Measurements from ENCODE around the gene NTRK3. TPM values are rescaled to one million over a fixed set of nuclear protein-coding genes. Genes with fewer than 3 reads are reported as not detected.

Gene NTRK3
- total RNA-seq, 1 experiment from 2014 or later = not detected

DNA sequence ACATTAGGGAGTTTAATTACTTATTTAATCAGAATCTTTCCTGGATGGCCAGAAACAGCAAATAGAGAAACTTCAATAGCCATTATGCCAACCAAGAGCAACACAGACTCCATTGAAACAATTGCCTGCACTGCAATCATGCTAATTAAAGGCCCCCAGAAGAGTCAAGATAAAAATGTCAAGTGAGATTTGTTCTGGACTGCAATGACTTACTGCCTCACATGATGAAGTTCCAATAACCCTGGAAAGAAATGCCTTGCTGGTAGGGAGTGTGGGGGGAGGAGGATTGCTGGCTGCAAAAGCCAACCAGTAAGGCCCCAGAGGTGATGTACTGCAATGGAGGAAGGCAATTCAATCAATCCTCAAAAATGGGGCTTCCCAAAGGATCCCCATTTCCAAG is 257.9 kb downstream of the NTRK3 start:
- intact Hi-C loops (cut with micrococcal nuclease) = no loop called here
- TF ChIP-seq EZH2 (IDR thresholded peaks at IDR 0.05; ENCODE audit: low read length, unreplicated experiment) (no peak), EZH2phosphoT487 (IDR thresholded peaks at IDR 0.05; ENCODE audit: borderline replicate concordance, low read length) (no peak), CTCF (conservative IDR thresholded peaks at IDR 0.05; ENCODE audit: low read depth, low read length) (no peak)
- Histone ChIP-seq H4K20me1 (ENCODE audit: low read length) (no peaks in the 10 kb centered on the region), H3K9me2 (replicated peaks; ENCODE audit: low read length) (no peaks in the 10 kb centered on the region), H2AFZ (ENCODE audit: low read length) (no peak overlapping the region), H3K36me3 (ENCODE audit: low read depth, low read length) (no peaks in the 10 kb centered on the region), H3F3A (ENCODE audit: low read length, unreplicated experiment) (no peaks in the 10 kb centered on the region), H3K27me3 (ENCODE audit: low read length) (no peaks in the 10 kb centered on the region), H3K9me3 (ENCODE audit: low read length) (no peaks in the 10 kb centered on the region), H3K4me3 (ENCODE audit: low read length) (no peak overlapping the region), H3K4me1 (ENCODE audit: insufficient read depth, low read length) (no peaks in the 10 kb centered on the region), H3K27ac (ENCODE audit: low read length) (no peak overlapping the region), H3K9ac (ENCODE audit: low read length) (no peak overlapping the region), H3K79me2 (ENCODE audit: low read length) (no peaks in the 10 kb centered on the region), H3K4me2 (ENCODE audit: low read length) (no peak overlapping the region)
- DNase-seq = no peak
- POLR2A ChIA-PET (ENCODE audit: unreplicated experiment) = no interaction called here
- CTCF ChIA-PET = no interaction called here
- ATAC-seq = no peak
- no TSS peak for BruUV-seq (replicated peaks)

GRCh38 chr15:87986776-87987175 is 269.8 kb downstream of the NTRK3 start:
- no peak overlapping the region for H3K9ac ChIP-seq (ENCODE audit: low read length)
- no peak overlapping the region for H2AFZ ChIP-seq (ENCODE audit: low read length)
- CTCF ChIA-PET = no interaction called here
- ATAC-seq = no peak
- no peaks in the 10 kb centered on the region for H3F3A ChIP-seq (ENCODE audit: low read length, unreplicated experiment)
- no peaks in the 10 kb centered on the region for H3K9me2 ChIP-seq (replicated peaks; ENCODE audit: low read length)
- intact Hi-C loops (cut with micrococcal nuclease) = no loop called here
- POLR2A ChIA-PET (ENCODE audit: unreplicated experiment) = no interaction called here
- TF ChIP-seq EZH2phosphoT487 (IDR thresholded peaks at IDR 0.05; ENCODE audit: borderline replicate concordance, low read length) = no peak
- TF ChIP-seq EZH2 (IDR thresholded peaks at IDR 0.05; ENCODE audit: low read length, unreplicated experiment) = no peak
- TF ChIP-seq CTCF (conservative IDR thresholded peaks at IDR 0.05; ENCODE audit: low read depth, low read length) = no peak
- H4K20me1 ChIP-seq (ENCODE audit: low read length) = no peaks in the 10 kb centered on the region
- H3K4me3 ChIP-seq (ENCODE audit: low read length) = no peak overlapping the region
- H3K4me2 ChIP-seq (ENCODE audit: low read length) = no peak overlapping the region
- no peaks in the 10 kb centered on the region for H3K79me2 ChIP-seq (ENCODE audit: low read length)
- no peak overlapping the region for H3K27ac ChIP-seq (ENCODE audit: low read length)
- H3K27me3 ChIP-seq (ENCODE audit: low read length) = no peaks in the 10 kb centered on the region
- no peaks in the 10 kb centered on the region for H3K4me1 ChIP-seq (ENCODE audit: insufficient read depth, low read length)
- DNase-seq = no peak
- no peaks in the 10 kb centered on the region for H3K9me3 ChIP-seq (ENCODE audit: low read length)
- no peaks in the 10 kb centered on the region for H3K36me3 ChIP-seq (ENCODE audit: low read depth, low read length)
- BruUV-seq (replicated peaks) = no TSS peak

DNA sequence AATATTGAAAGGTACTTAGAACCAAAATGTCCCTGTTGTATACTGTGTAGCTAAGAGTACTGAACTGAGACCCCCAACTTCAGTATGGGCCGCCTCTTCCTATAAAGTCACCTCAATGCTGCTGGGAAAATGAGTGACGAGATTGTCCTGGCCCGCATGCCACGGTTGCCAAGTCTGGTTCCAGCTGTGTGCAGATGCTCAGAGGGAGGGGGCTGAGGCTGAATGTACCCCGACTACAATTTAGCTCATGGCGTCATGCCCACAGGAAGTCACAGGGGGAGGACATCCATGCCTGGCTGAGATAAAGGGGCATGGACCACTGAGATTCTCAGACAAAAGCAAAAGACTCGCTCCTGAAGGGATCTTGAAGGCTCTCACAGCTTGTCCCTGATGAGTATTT is 271.1 kb downstream of the NTRK3 start:
- no peaks in the 10 kb centered on the region for H3K36me3 ChIP-seq (ENCODE audit: low read depth, low read length)
- intact Hi-C loops (cut with micrococcal nuclease) = no loop called here
- no peaks in the 10 kb centered on the region for H3K9me2 ChIP-seq (replicated peaks; ENCODE audit: low read length)
- H3K27ac ChIP-seq (ENCODE audit: low read length) = no peak overlapping the region
- H3K9me3 ChIP-seq (ENCODE audit: low read length) = no peaks in the 10 kb centered on the region
- ChIA-PET CTCF (no interaction called here), POLR2A (ENCODE audit: unreplicated experiment) (no interaction called here)
- no peaks in the 10 kb centered on the region for H3K79me2 ChIP-seq (ENCODE audit: low read length)
- no peak overlapping the region for H2AFZ ChIP-seq (ENCODE audit: low read length)
- no peaks in the 10 kb centered on the region for H3K27me3 ChIP-seq (ENCODE audit: low read length)
- TF ChIP-seq EZH2 (IDR thresholded peaks at IDR 0.05; ENCODE audit: low read length, unreplicated experiment) = no peak
- TF ChIP-seq EZH2phosphoT487 (IDR thresholded peaks at IDR 0.05; ENCODE audit: borderline replicate concordance, low read length) = no peak
- no peak for TF ChIP-seq CTCF (conservative IDR thresholded peaks at IDR 0.05; ENCODE audit: low read depth, low read length)
- DNase-seq (no peak), ATAC-seq (no peak)
- no peak overlapping the region for H3K9ac ChIP-seq (ENCODE audit: low read length)
- H3K4me1 ChIP-seq (ENCODE audit: insufficient read depth, low read length) = no peaks in the 10 kb centered on the region
- H3F3A ChIP-seq (ENCODE audit: low read length, unreplicated experiment) = no peaks in the 10 kb centered on the region
- H3K4me2 ChIP-seq (ENCODE audit: low read length) = no peak overlapping the region
- BruUV-seq (replicated peaks) = no TSS peak
- no peak overlapping the region for H3K4me3 ChIP-seq (ENCODE audit: low read length)
- no peaks in the 10 kb centered on the region for H4K20me1 ChIP-seq (ENCODE audit: low read length)

All from PC-3 (cell line).